OCI-LY3 (cell line): ENCODE results near the gene TMEM266.

Source experiments
- H2AFZ ChIP-seq: fragments of 200-600, 300-600 bp; shearing (Covaris generic); 2 replicates; pipeline ENCODE4 v1.6.0; 2014; ENCODE audit warnings: antibody characterized with exemption, low read depth, low read length
- H3K27ac ChIP-seq: fragments of 200-600, 300-600 bp; sonication (generic); 2 replicates; pipeline ENCODE4 v1.5.1; 2014; ENCODE audit warnings: mild to moderate bottlenecking, low read length, moderate library complexity, mixed read lengths
- H3K27me3 ChIP-seq: fragments of 200-600, 300-600 bp; sonication (generic); 2 replicates; pipeline ENCODE4 v1.6.1; 2014; ENCODE audit warnings: low read depth, low read length, mixed read lengths
- H3K36me3 ChIP-seq: fragments of 200-600, 300-600 bp; sonication (generic); replicated peaks from 2 replicates; pipeline ENCODE3; 2014; ENCODE audit warnings: low read depth, low read length, mixed read lengths
- H3K4me1 ChIP-seq: fragments of 300-600, 200-600 bp; sonication (generic); 2 replicates; pipeline ENCODE4 v1.6.1; 2014; ENCODE audit warnings: low read length, mixed read lengths
- H3K4me2 ChIP-seq: fragments of 200-600, 300-600 bp; sonication (generic); 2 replicates; pipeline ENCODE4 v1.6.1; 2014; ENCODE audit warnings: low read length, mixed read lengths
- H3K4me3 ChIP-seq: fragments of 300-600, 200-600 bp; sonication (generic); 2 replicates; pipeline ENCODE4 v1.5.1; 2014; ENCODE audit warnings: antibody characterized with exemption, mild to moderate bottlenecking, low read length, moderate library complexity
- H3K79me2 ChIP-seq: fragments of 300-600, 200-600 bp; shearing (Covaris generic); 2 replicates; pipeline ENCODE4 v1.6.1; 2014; ENCODE audit warnings: mild to moderate bottlenecking, low read length, mixed read lengths
- H3K9ac ChIP-seq: fragments of 300-600, 200-600 bp; shearing (Covaris generic); 2 replicates; pipeline ENCODE4 v1.6.0; 2014; ENCODE audit warnings: mild to moderate bottlenecking, low read length, moderate library complexity
- H3K9me3 ChIP-seq: fragments of 200-600, 300-600 bp; shearing (Covaris generic); 2 replicates; pipeline ENCODE4 v1.6.1; 2014; ENCODE audit warnings: low read length, mixed read lengths; ENCODE audit not compliant: insufficient read depth
- H4K20me1 ChIP-seq: fragments of 200-600, 300-600 bp; sonication (generic); 2 replicates; pipeline ENCODE4 v1.6.1; 2016; ENCODE audit warnings: low read length, mixed read lengths; ENCODE audit not compliant: insufficient read depth
- CTCF ChIP-seq: fragments of 200-600, 300-600 bp; sonication (generic); IDR thresholded peaks from 2 replicates; pipeline ENCODE4 v1.5.1; 2014; ENCODE audit warnings: antibody characterized with exemption, low read length, low read depth
- EZH2phosphoT487 ChIP-seq: fragments of 200-600 bp; shearing (Covaris generic); IDR thresholded peaks from 2 replicates; pipeline ENCODE4 v1.6.1; 2018; ENCODE audit warnings: antibody characterized with exemption, mixed run types, low read depth

TMEM266 gene

GRCh38 chr15:76065793-76066192 is 6.0 kb downstream of the TMEM266 start:
- Histone ChIP-seq H3K79me2 (no peaks in the 10 kb centered on the region), H3K9ac (no peak overlapping the region)
- TF ChIP-seq CTCF = no peak
- no peak for TF ChIP-seq EZH2phosphoT487

GRCh38 chr15:76070192-76070591 is 10.4 kb downstream of the TMEM266 start:
- H3K27me3 ChIP-seq = peaks cover 9% of the 10 kb centered on the region
- no peak overlapping the region for H3K27ac ChIP-seq
- no peaks in the 10 kb centered on the region for H3K79me2 ChIP-seq
- H3K36me3 ChIP-seq = no peaks in the 10 kb centered on the region
- H4K20me1 ChIP-seq = no peaks in the 10 kb centered on the region
- H3K9ac ChIP-seq = no peak overlapping the region
- no peak overlapping the region for H2AFZ ChIP-seq
- peaks cover 5% of the 10 kb centered on the region; the same call in 1 of the 2 replicates for H3K4me1 ChIP-seq
- no peaks in the 10 kb centered on the region for H3K9me3 ChIP-seq
- no peak overlapping the region for H3K4me2 ChIP-seq
- no peak for TF ChIP-seq CTCF
- no peak for TF ChIP-seq EZH2phosphoT487
- H3K4me3 ChIP-seq = no peak overlapping the region

More at GRCh38 chr15:76065793-76066192, 6.0 kb downstream of the TMEM266 start:
- peaks cover 51% of the 10 kb centered on the region for H3K27me3 ChIP-seq
- H3K9me3 ChIP-seq = no peaks in the 10 kb centered on the region
- no peak overlapping the region for H3K4me2 ChIP-seq
- no peak overlapping the region for H3K4me3 ChIP-seq
- no peak overlapping the region for H2AFZ ChIP-seq
- H3K27ac ChIP-seq = no peak overlapping the region
- H3K36me3 ChIP-seq = no peaks in the 10 kb centered on the region
- peaks cover 28% of the 10 kb centered on the region for H3K4me1 ChIP-seq
- H4K20me1 ChIP-seq = no peaks in the 10 kb centered on the region

- Histone ChIP-seq H3K27ac (no peak overlapping the region), H3K36me3 (no peaks in the 10 kb centered on the region), H2AFZ (no peak overlapping the region), H3K27me3 (0 out of 2 replicates have a peak, but pooled peaks cover 3% of the 10 kb centered on the region), H3K4me3 (no peak overlapping the region), H4K20me1 (no peaks in the 10 kb centered on the region), H3K9me3 (no peaks in the 10 kb centered on the region), H3K4me1 (peaks cover 5% of the 10 kb centered on the region; the same call in 1 of the 2 replicates), H3K9ac (no peak overlapping the region), H3K79me2 (no peaks in the 10 kb centered on the region), H3K4me2 (no peak overlapping the region)
- TF ChIP-seq CTCF (no peak), EZH2phosphoT487 (no peak)
Measured at GRCh38 chr15:76070921-76071635, 11.3 kb downstream of the TMEM266 start.

GRCh38 chr15:76071806-76072205 is 12.0 kb downstream of the TMEM266 start:
- Histone ChIP-seq H2AFZ (no peak overlapping the region), H3K4me2 (no peak overlapping the region), H3K27ac (no peak overlapping the region), H3K4me3 (no peak overlapping the region), H3K79me2 (no peaks in the 10 kb centered on the region), H3K4me1 (peaks cover 5% of the 10 kb centered on the region; the same call in 1 of the 2 replicates), H3K9me3 (no peaks in the 10 kb centered on the region), H3K36me3 (no peaks in the 10 kb centered on the region), H4K20me1 (no peaks in the 10 kb centered on the region), H3K9ac (no peak overlapping the region), H3K27me3 (0 out of 2 replicates have a peak, but pooled peaks cover under 1% of the 10 kb centered on the region)
- no peak for TF ChIP-seq EZH2phosphoT487
- TF ChIP-seq CTCF = no peak
